ACHN (cell line): ENCODE data around the gene ELOF1.
A peak's percentile ranks its signal among the peaks of the same experiment; 100 is the strongest.

Experiments used
- DNase-seq: peaks from one replicate; pipeline ENCODE4 v3.0.0-alpha.2; 2015
- in situ Hi-C: cut with HindIII; loops from 2 replicates; pipeline ENCODE4 v1.10.0; 2017; ENCODE audit warnings: low sequenced_read_pairs, low pct_ligation_motif_present, low pct_unique_long_range_greater_than_20kb

The ELOF1 gene

DNA sequence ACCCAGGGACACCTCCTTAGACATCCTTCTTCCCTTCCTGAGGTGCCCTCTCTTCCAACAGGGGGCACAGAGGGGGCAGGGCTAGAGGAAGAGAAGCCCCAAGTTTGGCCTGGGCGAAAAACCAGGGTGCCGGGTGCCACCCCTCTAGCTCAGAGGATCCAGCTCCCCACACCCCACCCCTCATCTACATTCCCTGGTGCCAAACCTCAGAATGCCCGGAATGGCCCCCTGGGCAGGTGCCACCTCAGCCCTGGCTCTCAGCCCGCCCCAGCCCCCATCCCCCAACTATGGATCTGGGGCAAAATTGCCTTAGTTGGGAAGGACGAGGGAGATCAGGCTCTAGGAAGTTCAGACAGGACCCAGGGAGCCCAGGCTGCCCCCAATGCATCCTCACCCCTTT, 18.4 kb downstream of the ELOF1 start:
- in situ Hi-C loops, result no loop called here
- DNase-seq, result peak; percentile 32

DNA sequence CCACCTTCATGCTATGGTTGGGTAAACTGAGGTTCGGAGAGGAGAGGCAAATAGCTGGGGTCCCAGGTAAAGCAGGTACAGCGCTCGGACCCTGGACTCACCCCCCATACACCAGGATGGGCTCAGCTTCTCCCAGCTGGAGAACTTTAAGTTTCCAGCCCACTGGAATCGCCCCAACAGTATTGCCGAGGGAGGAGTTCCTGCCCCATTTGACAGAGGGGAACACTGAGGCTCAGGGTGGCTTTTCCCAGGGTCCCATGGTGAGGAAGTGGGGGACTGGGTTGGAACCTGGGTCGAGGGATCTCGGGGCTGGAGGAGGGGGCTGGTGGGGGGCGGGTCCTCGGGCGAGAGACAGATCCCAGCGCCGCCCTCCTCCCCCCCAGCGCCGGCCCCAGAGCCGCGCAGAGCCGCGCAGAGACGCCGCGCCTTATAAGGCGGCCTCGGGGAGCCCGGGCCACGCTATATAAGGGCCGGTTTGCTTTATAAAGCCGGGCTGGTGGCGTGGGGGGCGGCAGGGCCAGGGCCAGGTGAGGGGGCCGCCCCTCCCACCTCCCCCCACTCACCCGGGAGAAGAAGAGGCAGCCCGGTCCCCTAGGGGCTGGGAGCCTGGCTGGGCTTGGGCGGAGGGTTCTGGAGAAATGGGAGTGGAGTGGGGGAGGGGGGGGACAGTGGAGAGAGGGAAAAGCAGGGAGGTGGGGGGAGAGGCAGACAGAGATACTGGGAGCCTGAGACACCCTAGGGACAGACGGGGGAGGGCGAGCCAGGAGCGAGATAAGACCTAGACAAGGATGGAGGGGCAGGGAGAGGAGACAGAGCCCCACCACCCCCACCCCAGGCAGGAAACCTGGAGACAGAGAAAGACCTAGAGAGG, 19.3 kb downstream of the ELOF1 start:
- in situ Hi-C loops, result no loop called here
- no peak for DNase-seq

DNA sequence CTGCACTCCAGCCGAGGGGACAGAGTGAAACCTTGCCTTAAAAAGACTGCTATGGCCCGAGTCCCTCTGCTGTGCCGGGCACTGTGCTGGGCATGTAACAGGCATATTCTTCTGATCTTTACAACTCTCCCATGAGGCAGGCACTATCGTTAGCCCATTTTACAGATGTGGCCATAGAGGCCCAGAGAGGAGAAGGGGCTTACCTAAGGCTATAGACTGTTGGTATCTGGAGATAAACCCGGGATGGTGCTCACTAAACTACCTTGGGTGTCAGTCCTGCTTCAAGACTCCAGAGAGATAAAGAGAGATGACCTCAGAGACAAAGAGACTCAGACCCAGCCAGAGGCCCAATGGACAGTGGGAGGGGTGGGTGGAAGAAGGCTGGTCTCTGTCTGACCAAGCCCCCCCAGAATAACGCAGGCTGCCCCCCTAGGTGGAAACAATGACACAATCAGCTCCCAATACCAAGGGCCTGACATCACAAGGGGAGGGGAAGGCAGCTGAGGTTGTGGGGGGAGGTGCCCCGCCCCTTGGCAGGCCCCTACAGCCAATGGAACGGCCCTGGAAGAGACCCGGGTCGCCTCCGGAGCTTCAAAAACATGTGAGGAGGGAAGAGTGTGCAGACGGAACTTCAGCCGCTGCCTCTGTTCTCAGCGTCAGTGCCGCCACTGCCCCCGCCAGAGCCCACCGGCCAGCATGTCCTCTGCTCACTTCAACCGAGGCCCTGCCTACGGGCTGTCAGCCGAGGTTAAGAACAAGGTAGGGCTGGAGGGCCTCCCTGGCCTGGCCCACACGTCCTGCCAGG, 20.6 kb downstream of the ELOF1 start, which contains the start of gene CNN1:
TSS of gene CNN1 (plus strand) at position 620 of the 805 bp plus-strand sequence. CDS start at position 697, 77 bp downstream.
- in situ Hi-C loops, result no loop called here
- no peak for DNase-seq

DNA sequence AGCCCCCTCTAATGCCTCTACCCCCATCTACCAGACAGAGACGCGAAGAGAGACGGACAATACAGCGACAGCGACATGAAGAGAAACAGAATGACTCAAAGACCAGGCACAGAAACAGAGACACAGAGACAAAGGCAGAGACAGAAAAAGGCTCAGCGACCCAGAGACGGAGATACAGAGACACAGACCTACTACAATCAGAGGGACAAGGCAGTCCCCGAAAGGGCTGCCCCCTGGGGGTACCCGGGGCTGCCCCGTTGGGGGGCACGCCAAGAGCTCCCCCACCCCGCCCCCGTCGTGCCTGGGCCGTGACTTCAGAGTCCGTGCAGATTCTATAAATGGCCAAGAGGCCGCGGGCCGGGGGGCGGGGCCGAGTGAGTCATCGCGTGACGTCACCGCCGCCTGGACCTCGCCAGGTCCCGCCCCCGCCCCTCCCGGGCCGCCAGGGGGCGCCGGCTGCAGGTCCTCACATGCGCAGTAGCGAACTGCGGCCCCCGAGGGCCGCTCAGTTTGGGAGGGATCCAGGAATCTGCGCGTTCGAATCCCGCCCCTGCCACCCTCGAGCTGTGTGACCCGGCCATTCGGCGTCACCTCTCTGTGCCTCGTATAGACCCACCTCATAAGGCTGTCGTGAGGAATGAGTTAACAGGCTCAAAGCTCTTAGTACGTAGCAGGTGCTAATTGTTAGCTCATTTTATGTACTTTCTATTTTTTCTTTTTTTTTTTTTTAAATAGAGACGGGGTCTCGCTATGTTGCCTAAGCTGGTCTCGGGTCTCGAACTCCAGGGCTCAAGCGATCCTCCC, 23.0 kb downstream of the ELOF1 start:
- DNase-seq, result peak; percentile 86
- in situ Hi-C loops, result no loop called here

DNA sequence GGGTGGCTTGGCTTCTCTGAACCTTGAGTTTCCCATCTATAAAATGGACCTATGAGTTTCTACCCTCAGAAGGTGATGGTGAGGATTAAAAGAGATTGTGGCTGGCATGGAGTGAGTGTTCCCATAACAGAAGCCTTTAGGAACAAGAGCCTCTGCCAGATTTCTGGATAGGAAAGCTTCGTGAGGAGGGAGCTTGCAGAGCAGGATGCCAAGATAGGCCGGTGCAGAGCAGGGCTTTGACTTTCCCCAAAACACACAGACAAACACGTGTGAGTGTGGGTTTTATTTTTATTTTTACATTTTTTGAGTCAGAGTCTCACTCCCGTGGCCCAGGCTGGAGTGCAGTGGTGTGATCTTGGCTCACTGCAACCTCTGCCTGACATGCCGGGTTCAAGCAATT, 24.1 kb downstream of the ELOF1 start:
- in situ Hi-C loops, result no loop called here
- DNase-seq, result no peak

DNA sequence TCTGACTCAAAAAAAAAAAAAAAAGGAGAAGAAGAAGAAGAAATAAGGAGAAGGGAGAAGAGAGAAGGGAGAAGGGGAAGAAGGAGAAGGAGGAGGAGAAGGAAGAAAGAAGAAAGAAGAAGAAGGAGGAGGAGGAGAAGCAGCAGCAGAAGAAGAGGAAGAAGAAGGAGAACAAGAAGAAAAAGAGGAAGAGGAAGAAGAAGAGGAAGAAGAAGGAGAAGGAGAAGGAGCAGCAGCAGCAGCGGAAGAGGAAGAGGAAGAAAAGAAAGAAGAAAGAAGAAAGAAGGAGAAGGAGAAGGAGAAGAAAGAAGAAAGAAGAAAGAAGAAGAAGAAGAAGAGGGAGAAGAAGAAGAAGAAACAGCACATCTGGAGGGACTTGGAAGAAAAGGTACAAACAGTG, 24.5 kb downstream of the ELOF1 start:
- in situ Hi-C loops, result no loop called here
- DNase-seq, result no peak

DNA sequence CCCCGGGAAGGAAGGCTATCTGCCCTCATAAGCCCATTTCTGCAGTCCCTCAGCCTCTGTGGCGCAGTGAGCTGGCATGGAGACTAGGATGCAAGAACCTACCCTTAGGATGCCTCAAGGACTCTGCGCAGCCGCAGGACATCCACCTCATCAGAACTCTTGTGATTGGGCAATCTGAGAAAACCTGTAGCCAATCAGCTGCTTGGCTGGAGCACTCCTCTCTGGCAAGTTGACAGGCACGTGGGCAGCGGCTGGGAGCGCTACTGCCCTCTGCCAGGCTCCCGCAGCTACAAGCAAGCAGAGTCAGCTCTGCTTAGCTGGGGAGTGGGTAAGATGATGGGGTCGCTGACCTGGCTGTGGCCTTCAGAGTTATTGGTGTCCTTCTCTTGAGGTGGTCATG, 28.6 kb downstream of the ELOF1 start:
- in situ Hi-C loops, result no loop called here
- peak; percentile 95 for DNase-seq

DNA sequence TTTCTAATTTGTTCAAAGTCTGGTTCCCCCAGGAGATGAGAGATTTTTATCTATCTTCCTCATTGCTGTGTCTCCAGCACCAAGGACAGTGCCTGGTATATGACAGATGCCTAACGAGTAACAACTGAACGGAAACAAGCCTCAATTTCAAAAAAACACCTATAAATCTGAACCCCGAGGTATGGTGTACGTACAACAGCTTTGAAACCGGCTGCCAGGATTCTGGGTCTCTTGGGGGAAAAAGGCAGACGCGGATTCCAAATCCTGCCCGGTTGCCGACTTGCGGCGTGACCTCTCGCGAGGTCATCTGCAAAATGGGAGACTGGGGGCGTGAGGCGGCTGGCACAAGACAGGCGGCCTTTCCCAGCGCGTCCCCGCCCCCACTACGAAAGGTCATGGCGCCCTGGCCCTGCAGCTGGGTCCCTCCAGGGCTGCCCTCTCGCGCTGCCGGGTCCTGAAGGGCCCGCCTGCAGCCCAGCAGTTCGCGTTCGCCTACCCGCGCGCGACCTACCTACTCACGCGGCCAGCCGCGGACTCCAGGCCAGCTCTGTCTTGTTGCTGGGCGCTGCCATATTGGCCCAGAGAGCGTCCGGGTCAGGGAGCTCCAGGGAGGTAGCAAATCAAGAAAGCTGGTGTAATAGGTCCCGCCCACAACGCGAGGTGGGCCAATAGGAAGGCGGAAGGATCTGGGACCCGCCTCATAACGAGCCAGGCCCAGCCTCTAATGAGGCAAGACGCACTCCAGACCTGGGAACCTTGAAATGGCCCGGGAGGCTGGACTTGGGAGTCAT, 30.3 kb downstream of the ELOF1 start, which contains the start of gene ECSIT:
TSS of gene ECSIT (minus strand) at position 584 of the 791 bp plus-strand sequence. CDS start 9,964 bp downstream, outside the sequence.
- in situ Hi-C loops, result no loop called here
- peak; percentile 98 for DNase-seq

DNA sequence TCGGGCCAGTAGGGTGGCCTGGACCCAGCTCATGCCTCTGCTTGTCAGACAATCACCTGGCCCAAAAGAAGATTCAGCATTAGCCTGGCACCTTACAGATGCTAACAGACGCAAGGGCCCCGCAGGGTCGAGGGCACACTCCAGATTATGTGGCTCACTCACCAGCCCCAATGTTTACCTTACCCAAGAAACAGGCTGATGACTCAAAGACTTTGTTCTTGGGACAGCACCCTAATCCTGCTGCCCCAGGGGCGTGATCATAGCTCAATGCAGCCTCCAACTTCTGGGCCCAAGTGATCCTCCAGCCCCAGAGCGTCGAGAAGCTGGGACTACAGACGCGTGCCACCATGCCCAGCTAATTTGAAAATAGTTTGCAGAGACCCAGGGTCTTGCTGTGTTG, 39.9 kb downstream of the ELOF1 start:
- in situ Hi-C loops, result no loop called here
- DNase-seq, result no peak

DNA sequence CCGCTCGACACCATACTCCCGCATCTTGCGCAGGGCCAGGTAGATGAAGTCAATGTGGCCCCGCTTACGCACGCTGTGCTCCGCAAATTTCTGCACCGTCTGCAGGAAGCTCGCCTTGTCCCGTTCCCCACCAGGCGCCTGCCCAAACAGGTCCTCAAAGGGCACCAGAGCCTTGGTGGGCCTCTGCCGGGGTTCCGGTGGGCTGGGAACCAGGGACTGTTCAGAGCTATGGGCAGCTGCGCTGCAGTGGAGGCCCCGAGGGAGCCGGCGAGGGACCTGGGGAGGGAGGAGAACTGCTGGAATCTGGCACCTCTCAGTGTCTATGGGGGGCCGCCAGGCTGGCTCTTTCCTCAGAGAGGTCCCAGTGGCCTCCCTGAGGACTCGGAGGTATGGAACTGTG, 45.1 kb downstream of the ELOF1 start:
- in situ Hi-C loops, result no loop called here
- no peak for DNase-seq

DNA sequence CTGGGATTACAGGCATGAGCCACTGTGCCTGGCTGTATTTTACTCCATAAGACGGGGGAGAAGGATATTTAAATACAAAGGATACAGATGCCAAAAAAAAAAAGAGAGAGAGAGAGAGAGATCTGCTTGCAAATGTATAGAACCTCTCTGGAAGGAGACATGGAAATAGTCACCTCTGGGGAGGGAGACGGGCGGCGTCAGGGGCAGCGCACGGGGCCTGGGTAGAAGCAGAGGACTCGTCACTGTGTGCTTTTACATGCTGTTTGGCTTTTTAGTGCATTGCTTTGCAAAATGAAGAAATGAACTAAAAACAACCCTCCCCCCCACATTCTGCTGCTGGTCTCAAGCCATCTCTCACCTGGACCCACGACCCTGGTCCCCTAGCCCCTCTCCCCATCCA, 48.6 kb downstream of the ELOF1 start:
- DNase-seq, result no peak
- in situ Hi-C loops, result no loop called here

DNA sequence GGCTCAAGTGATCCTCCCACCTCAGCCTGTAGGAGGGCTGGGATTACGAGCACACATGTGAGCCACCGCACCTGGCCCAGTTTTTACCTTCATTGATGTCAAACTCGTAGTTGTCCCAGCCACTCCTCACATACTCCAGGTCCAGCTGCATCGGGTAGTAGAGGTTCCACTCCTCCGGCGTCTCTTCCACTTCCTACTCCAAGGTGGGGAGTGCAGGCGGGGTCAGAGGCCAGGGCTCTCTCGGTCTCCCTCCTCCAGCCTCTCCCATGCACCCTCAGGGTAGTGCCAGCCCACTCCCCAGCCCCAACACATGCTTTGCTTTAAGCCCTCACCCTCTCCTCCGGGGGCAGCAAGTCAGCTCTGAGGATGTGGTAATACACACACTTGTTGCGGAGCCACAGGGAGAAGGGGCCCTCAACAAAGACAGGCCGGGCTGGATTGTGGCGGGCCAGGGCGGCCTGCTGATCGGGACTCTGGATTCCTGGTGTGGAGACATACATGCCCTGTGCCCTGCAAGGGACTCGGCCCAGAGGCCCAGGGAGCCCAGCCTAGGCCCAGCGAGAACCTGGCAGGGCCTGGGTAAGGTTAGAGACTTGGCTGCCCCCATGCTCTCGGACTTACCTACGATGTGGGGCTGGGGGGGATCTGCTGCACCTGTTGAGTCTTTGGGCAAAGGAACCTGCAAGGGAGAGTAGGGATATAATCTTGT, 51.5 kb downstream of the ELOF1 start:
- DNase-seq, result no peak
- in situ Hi-C loops, result no loop called here

DNA sequence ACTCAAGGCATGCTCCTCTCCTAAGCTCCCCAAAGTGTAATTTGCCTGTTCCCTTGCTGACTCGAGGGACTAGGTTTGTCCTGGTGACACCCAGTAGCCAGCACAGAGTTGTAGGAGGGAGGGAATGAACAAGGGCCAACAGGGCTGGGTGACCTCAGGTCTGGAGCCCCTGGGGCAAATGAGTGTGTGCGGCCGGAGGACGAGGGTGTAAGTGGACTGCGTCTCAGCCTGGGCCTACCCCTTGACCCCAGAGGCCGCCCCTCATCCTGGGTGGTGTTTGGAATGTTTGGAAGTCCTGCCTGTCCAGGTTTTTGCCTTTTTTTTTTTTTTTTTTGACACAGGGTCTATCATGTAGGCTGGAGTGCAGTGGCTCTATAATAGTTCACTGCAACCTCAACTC, 52.1 kb downstream of the ELOF1 start:
- in situ Hi-C loops, result no loop called here
- DNase-seq, result no peak

DNA sequence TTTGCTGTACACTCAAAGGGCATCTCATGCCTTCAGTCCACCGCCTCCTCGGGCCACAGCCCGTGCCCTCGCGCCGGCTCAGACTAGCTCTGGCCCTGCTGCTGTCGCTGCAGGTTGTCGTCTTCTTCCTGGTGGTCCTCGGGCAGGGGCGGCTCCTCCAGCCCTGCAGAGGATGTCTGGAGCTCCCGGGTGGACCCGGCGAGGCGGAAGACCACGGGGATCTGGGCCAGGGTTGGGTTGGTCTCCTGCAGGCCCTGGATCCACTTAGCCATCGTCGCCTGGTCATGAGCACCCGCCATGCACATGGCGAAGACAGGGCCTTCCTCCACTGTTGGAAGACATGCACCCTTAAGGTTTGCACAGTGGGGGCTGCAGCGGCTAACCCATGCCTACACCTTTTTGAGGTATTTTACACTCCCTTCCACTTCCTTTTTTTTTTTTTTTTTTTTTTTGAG, 52.9 kb downstream of the ELOF1 start:
- in situ Hi-C loops, result no loop called here
- DNase-seq, result no peak

DNA sequence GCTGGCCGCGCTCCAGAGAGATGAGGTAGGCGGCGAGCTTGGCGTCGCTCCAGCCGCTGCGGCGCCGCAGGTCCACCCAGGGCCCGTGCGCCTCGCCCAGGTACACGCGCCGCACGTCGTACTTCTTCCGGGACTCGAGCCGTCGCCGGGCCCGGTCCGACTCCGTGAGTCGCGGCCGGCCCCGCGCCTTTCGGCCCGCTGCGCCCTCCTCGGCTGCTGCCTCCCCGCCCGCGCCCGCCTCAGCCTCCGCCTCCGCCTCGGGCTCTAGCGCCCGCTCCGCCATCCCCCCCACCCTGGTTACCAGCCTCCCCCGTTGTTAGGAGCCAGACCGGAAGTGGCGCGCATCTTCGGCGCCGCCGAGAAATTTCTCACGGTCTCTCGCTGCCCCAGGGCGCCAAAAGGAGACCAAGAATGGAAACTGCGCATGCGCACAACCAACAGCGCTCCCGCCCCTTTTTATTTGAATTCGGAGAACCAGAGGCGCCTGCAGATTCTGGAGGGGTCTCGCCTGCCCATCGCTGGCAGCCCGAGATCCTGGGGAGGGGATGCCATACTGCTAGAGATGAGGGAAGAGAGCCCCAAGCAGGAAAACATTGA, 53.4 kb downstream of the ELOF1 start, which contains the start of gene ZNF653:
TSS of gene ZNF653 (minus strand) at position 336 of the 597 bp plus-strand sequence. CDS start at position 283, 53 bp downstream.
- peak; percentile 92 for DNase-seq
- in situ Hi-C loops, result no loop called here

DNA sequence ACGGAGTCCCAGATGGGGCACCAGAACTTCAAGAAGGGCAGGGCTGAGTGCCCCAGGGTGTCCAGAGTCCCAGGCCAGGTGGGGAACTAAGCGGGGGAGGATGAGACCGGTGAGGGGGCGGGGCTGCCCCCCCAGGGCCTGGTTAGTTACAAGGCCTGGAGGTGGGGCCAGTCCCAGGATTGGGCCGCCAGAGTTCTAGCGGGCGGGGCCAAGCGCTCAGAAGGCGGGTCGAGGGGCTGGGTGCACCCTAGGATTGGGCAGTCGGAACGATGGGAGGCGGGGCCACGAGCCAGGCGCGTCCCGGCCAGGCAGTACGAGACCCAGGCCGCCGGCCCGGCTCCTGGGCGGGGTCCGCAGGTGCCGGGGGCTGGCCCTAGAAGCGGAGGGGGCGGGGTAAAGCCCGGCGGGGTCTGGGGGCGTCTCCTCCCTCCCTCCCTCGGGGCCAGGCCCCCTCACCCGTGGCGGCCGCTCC, 54.0 kb downstream of the ELOF1 start:
- peak; percentile 92 for DNase-seq
- in situ Hi-C loops, result no loop called here

DNA sequence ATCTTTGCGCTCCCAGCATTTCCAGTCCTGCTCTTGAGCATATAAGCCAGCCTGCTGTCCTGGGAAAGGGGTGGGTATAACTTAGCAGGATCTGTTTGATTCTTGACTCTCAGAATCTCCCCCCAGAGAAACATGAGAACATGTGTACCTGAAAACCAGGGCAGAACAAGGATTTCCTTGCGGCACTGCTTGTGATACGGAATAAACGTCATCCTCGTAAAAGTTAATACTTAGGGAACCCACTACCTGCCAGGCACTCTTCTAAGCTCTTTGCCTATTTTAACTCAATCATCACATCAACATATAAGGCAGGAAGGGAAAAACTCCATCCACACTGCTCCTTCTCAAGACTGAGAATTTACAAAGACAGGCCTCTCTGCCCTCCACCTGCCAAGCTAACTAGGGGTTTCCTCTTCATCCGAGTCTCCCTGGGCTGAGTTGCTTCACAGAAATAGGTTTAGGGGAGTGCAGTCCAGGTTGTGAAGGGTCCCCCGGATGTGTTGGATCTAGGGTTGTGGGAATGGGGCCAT, 54.5 kb downstream of the ELOF1 start:
- in situ Hi-C loops, result no loop called here
- no peak for DNase-seq
